Erythroblast (primary cell): ENCODE results near the gene EPN1.

Experiments
- DNase-seq, 2 experiments: peaks; one replicate each; lab custom pipeline; 2025; lab: John Stamatoyannopoulos, UW
- GATA1 ChIP-seq: IDR thresholded peaks from 2 replicates; pipeline ENCODE4 v1.6.1; 2011; ENCODE audit warnings: low read depth, mild to moderate bottlenecking, control low read depth, low read length, moderate library complexity
- POLR2A ChIP-seq: IDR thresholded peaks from 2 replicates; pipeline ENCODE4 v1.6.1; 2011; ENCODE audit warnings: mild to moderate bottlenecking, low read length

The EPN1 gene

GRCh38 chr19:55674841-55675660 lies at the start of gene EPN1:
TSS of gene EPN1 (plus strand) at chr19:55675226. CDS start at chr19:55678628, 3,402 bp downstream.
- DNase-seq, result peak; percentile 99
- TF ChIP-seq GATA1, result no peak
- TF ChIP-seq POLR2A, result peak; percentile 51

GRCh38 chr19:55626350-55626749 lies 48.7 kb upstream of the EPN1 start:
- TF ChIP-seq POLR2A (no peak), GATA1 (no peak)
- DNase-seq, result no peak

GRCh38 chr19:55632463-55632834 lies 42.6 kb upstream of the EPN1 start:
- DNase-seq, result peak; percentile 94 to 97
- TF ChIP-seq POLR2A (no peak), GATA1 (no peak)

GRCh38 chr19:55633861-55634260 lies 41.2 kb upstream of the EPN1 start:
- TF ChIP-seq POLR2A (no peak), GATA1 (no peak)
- no peak for DNase-seq

- TF ChIP-seq GATA1 (no peak), POLR2A (no peak)
- peak in 1 of 2 experiments; percentile 61 for DNase-seq
Measured at GRCh38 chr19:55635334-55635717, 39.7 kb upstream of the EPN1 start.

GRCh38 chr19:55635856-55636440 lies 39.1 kb upstream of the EPN1 start:
- no peak for DNase-seq
- TF ChIP-seq POLR2A (no peak), GATA1 (no peak)

- no peak for DNase-seq
- TF ChIP-seq POLR2A (no peak), GATA1 (no peak)
Measured at GRCh38 chr19:55636723-55637122, 38.3 kb upstream of the EPN1 start.

- no peak for DNase-seq
- TF ChIP-seq GATA1, result no peak
Measured at GRCh38 chr19:55637534-55637933, 37.5 kb upstream of the EPN1 start.

GRCh38 chr19:55638864-55639359 lies 36.1 kb upstream of the EPN1 start:
- TF ChIP-seq POLR2A (no peak), GATA1 (no peak)
- peak; percentile 76 to 80 for DNase-seq

GRCh38 chr19:55640043-55640576 lies 34.9 kb upstream of the EPN1 start:
- peak; percentile 82 to 84 for DNase-seq
- TF ChIP-seq GATA1 (no peak), POLR2A (no peak)

GRCh38 chr19:55640577-55641425 lies 34.2 kb upstream of the EPN1 start, which contains the start of gene ZNF580:
TSS of gene ZNF580 (plus strand) at chr19:55641002. CDS start at chr19:55642509, 1,507 bp downstream.
- no peak for TF ChIP-seq GATA1
- TF ChIP-seq POLR2A, result peak; percentile 18
- DNase-seq, result peak; percentile 77 to 81

GRCh38 chr19:55641426-55642152 lies 33.4 kb upstream of the EPN1 start:
- TF ChIP-seq POLR2A, result no peak
- TF ChIP-seq GATA1, result no peak
- DNase-seq, result peak in 1 of 2 experiments; percentile 55
